K562 (cell line): ENCODE data around the gene SLC8A2. TPM values are rescaled to one million over a fixed set of nuclear protein-coding genes. Genes with fewer than 3 reads are reported as not detected.

Experiments
- ATAC-seq: fragments of 200-7000 bp; cut with Tn5 transposase; 3 replicates; pipeline ENCODE4 v1.9.1; 2020; ENCODE audit warnings: moderate library complexity
- BruUV-seq: library from RNA; stranded (reverse); fragments of 400-500 nt; replicated peaks from 2 replicates; lab custom pipeline; 2021; lab: Mats Ljungman, UMichigan
- CTCF ChIA-PET: fragments of 300-600 bp; formaldehyde crosslinking; extraction: SDS; loops from one replicate; lab custom pipeline; 2021; ENCODE audit warnings: low intra/inter-chr PET ratio; lab: Yijun Ruan, JAX
- POLR2A ChIA-PET: fragments of 300-600, 350-650 bp; sonication (Branson Sonifier 250); formaldehyde crosslinking; extraction: SDS; loops from one replicate; lab custom pipeline; 2021; ENCODE audit warnings: antibody characterized with exemption, inconsistent platforms; lab: Yijun Ruan, JAX
- DNase-seq, 4 experiments: peaks; one replicate each; pipeline versions ENCODE4 v3.0.0 to v3.0.0-alpha.2; 2011 to 2018; ENCODE audit warnings: low spot score in 3 of 4, mixed read lengths in 3 of 4; ENCODE audit errors: extremely low read depth in 1 of 4
- FAIRE-seq: peaks from 2 replicates; lab custom pipeline; 2011; peaks lifted over from hg19 to GRCh38; lab: Jason Lieb, UNC
- H2AFZ ChIP-seq: 2 replicates; pipeline ENCODE4 v1.6.0; 2011; ENCODE audit warnings: low read depth, low read length, control low read depth, inconsistent platforms
- H3K27ac ChIP-seq: fragments of 200-600 bp; 3 replicates; pipeline ENCODE4 v1.8.0; 2011; ENCODE audit warnings: low read depth, mild to moderate bottlenecking, control low read depth, inconsistent platforms, low read length, moderate library complexity, mixed read lengths; ENCODE audit errors: extremely low read depth
- H3K27me3 ChIP-seq, 2 experiments: fragments of 300-600 bp in 1 of 2; 2 replicates in 1 of 2; 3 replicates in 1 of 2; pipeline versions ENCODE4 v1.6.0 to v1.8.0; 2011; ENCODE audit warnings: inconsistent platforms in 2 of 2, low read length in 2 of 2, mild to moderate bottlenecking in 1 of 2, mixed read lengths in 1 of 2, moderate library complexity in 1 of 2; ENCODE audit not compliant: control insufficient read depth in 2 of 2, insufficient read depth in 2 of 2
- H3K36me3 ChIP-seq: fragments of 300-600 bp; 3 replicates; pipeline ENCODE4 v1.8.0; 2011; ENCODE audit warnings: mild to moderate bottlenecking, low read length, inconsistent platforms; ENCODE audit not compliant: control insufficient read depth, insufficient read depth
- H3K4me1 ChIP-seq, 2 experiments: fragments of 200-600 bp in 1 of 2; replicated peaks in 1 of 2; 2 replicates in 1 of 2; 3 replicates in 1 of 2; pipeline versions ENCODE4 v1.5.1 to v1.8.0; 2011; ENCODE audit warnings: inconsistent platforms in 2 of 2, low read length in 2 of 2, mild to moderate bottlenecking in 1 of 2, mixed read lengths in 1 of 2, moderate library complexity in 1 of 2; ENCODE audit not compliant: control insufficient read depth in 2 of 2, insufficient read depth in 2 of 2
- H3K4me2 ChIP-seq: 2 replicates; pipeline ENCODE4 v1.6.1; 2011; ENCODE audit warnings: low read length, control low read depth, inconsistent platforms, mixed read lengths; ENCODE audit not compliant: insufficient read depth
- H3K4me3 ChIP-seq: fragments of 200-600 bp; sonication (generic), shearing (Covaris generic); 2 replicates; pipeline ENCODE4 v1.5.1; 2016; ENCODE audit warnings: control low read depth, inconsistent platforms
- H3K79me2 ChIP-seq: fragments of 200-600 bp; 3 replicates; pipeline ENCODE4 v1.8.0; 2011; ENCODE audit warnings: low read length, inconsistent platforms; ENCODE audit not compliant: control insufficient read depth, insufficient read depth
- H3K9ac ChIP-seq, 2 experiments: 2 replicates each; pipeline versions ENCODE4 v1.6.0 to v1.6.1; 2011; ENCODE audit warnings: low read depth in 2 of 2, low read length in 2 of 2, control low read depth in 1 of 2, inconsistent platforms in 1 of 2, mild to moderate bottlenecking in 1 of 2, mixed read lengths in 1 of 2; ENCODE audit not compliant: insufficient read depth in 1 of 2
- H3K9me1 ChIP-seq: one replicate; pipeline ENCODE4 v1.6.0; 2011; ENCODE audit warnings: inconsistent platforms, mild to moderate bottlenecking, low read length, moderate library complexity; ENCODE audit not compliant: control insufficient read depth, insufficient read depth
- H3K9me3 ChIP-seq: replicated peaks from 2 replicates; pipeline ENCODE4 v1.5.1; 2011; ENCODE audit warnings: low read depth, low read length, inconsistent platforms; ENCODE audit not compliant: control insufficient read depth, insufficient read depth
- H4K20me1 ChIP-seq: replicated peaks from 2 replicates; pipeline ENCODE4 v1.6.1; 2011; ENCODE audit warnings: low read length, inconsistent platforms, mixed read lengths; ENCODE audit not compliant: control insufficient read depth, insufficient read depth
- BHLHE40 ChIP-seq: IDR thresholded peaks from 2 replicates; pipeline ENCODE4 v1.6.1; 2011; ENCODE audit warnings: low read length, improper control_type of control experiment
- DPF2 ChIP-seq: fragments of 450-650 bp; IDR thresholded peaks from 2 replicates; pipeline ENCODE4 v1.6.1; 2016
- LCOR ChIP-seq: sonication (generic); formaldehyde crosslinking; IDR thresholded peaks from 2 replicates; pipeline ENCODE4 v1.8.0; 2022; ENCODE audit warnings: mild to moderate bottlenecking, missing genetic modification reagents
- MAZ ChIP-seq, 2 experiments: fragments of 450-650 bp in 1 of 2; sonication (generic) in 1 of 2; formaldehyde crosslinking; IDR thresholded peaks in 1 of 2; conservative IDR thresholded peaks in 1 of 2; 2 replicates each; pipeline versions ENCODE4 v1.4.0 to v1.5.0; 2020; ENCODE audit warnings: mild to moderate bottlenecking in 1 of 2, missing genetic modification reagents in 1 of 2
- RAD21 ChIP-seq, 2 experiments: fragments of 250-450 bp in 1 of 2; fragments of 450-650 bp in 1 of 2; sonication (Bioruptor Pico) in 1 of 2; formaldehyde crosslinking in 1 of 2; IDR thresholded peaks in 1 of 2; conservative IDR thresholded peaks in 1 of 2; 2 replicates each; pipeline versions ENCODE4 v1.4.0 to v1.8.0; 2020 to 2022; ENCODE audit warnings: mild to moderate bottlenecking in 2 of 2, moderate library complexity in 1 of 2
- RERE ChIP-seq: sonication (generic); formaldehyde crosslinking; IDR thresholded peaks from 2 replicates; pipeline ENCODE4 v1.8.0; 2023; ENCODE audit warnings: missing genetic modification reagents, mild to moderate bottlenecking, borderline replicate concordance
- WGBS: fragments of 100-300 bp; shearing (Covaris generic); methylation state at CpG from one replicate; pipeline ENCODE4 v1.1.6; 2016; ENCODE audit warnings: low coverage, mixed read lengths; ENCODE audit not compliant: insufficient coverage; ENCODE audit errors: missing lambda C conversion rate; 5-methylcytosine and 5-hydroxymethylcytosine counted together
- in situ Hi-C: fragments of 300-500 bp; cut with MboI; formaldehyde crosslinking; loops from 4 replicates; pipeline ENCODE4 v1.15.0; 2018; ENCODE audit warnings: inconsistent platforms, mixed read lengths
- intact Hi-C: fragments of 100-400 bp; cut with micrococcal nuclease; formaldehyde crosslinking; loops from 2 replicates; pipeline ENCODE4 v1.14.2; 2022
- polyA plus RNA-seq, 8 experiments: library from polyadenylated mRNA; depleted of rRNA in 4 of 8; stranded (reverse) in 5 of 8; unstranded in 3 of 8; fragments of >200 nt; fragmentation: Nextera tagmentation in 2 of 8; fragmentation: Illumina TruSeq in 1 of 8; extraction: Ambion mirVana in 2 of 8; extraction: Trizol in 1 of 8; gene quantifications; 2 replicates each; pipeline versions ENCODE4 v1.2.1 to v1.2.3, GENCODE V29; 2011 to 2014; ENCODE audit warnings: inconsistent platforms in 1 of 8, missing spikeins in 1 of 8
- total RNA-seq, 7 experiments: library from RNA; depleted of rRNA in 6 of 7; stranded (reverse); fragments of >200 nt in 6 of 7; fragmentation: Illumina TruSeq in 2 of 7; extraction: Trizol in 2 of 7; gene quantifications; 2 replicates each; pipeline versions ENCODE4 v1.2.1 to v1.2.3, GENCODE V29; 2011 to 2021; ENCODE audit warnings: low replicate concordance in 1 of 7

The SLC8A2 gene
- total and polyA plus RNA-seq, 9 of the 15 experiments (the other 6 are each of a cell fraction or from before 2014, with no cell fraction given) = 0.07 to 0.66 (median 0.24) TPM; not detected in 3

- Histone ChIP-seq H3K79me2 (no peaks in the 10 kb centered on the region), H2AFZ (no peak overlapping the region), H3K4me3 (no peak overlapping the region), H3K27me3 (peaks cover 3 to 6% of the 10 kb centered on the region in 2 experiments; a peak in 1 of 5 replicates), H3K9ac (no peak overlapping the region), H3K36me3 (no peaks in the 10 kb centered on the region), H3K27ac (no peak overlapping the region), H4K20me1 (peaks cover 19% of the 10 kb centered on the region; the same call in 1 of the 2 replicates), H3K9me1 (peaks cover 3% of the 10 kb centered on the region), H3K9me3 (no peaks in the 10 kb centered on the region), H3K4me1 (peaks cover 0 to 4% of the 10 kb centered on the region in 2 experiments; a peak in 2 of 5 replicates), H3K4me2 (no peak overlapping the region)
- intact Hi-C loops (loop anchor here (1.0 to 5.0 kb wide), 3 partner anchors 45 to 261 kb away; partner anchors contain the start of genes KPTN and NAPA), in situ Hi-C loops (loop anchor here (5.0 kb wide), 1 partner anchor 260 kb away; no protein-coding TSS in a partner anchor)
- WGBS = 12% methylated on average over 15 of the region's 17 CpGs
- ATAC-seq = peak; percentile 97
- peak; percentile 87 for FAIRE-seq
- POLR2A ChIA-PET = interaction anchor here (0.5 to 2.0 kb wide), 5 partner anchors 9 to 270 kb away, joined by 3 to 6 read pairs (median 5); no protein-coding TSS in a partner anchor
- CTCF ChIA-PET = interaction anchor here (0.7 to 4.6 kb wide), 9 partner anchors 46 to 753 kb away, joined by 3 to 79 read pairs (median 3); no protein-coding TSS in a partner anchor
- no TSS peak for BruUV-seq
- peak; percentile 79 to 85 (median 80) for DNase-seq
- TF ChIP-seq DPF2 = no peak
- TF ChIP-seq MAZ (CRISPR knock-in tag; conservative IDR thresholded peaks at IDR 0.05 in 1 of 2, IDR thresholded peaks at IDR 0.05 in 1 of 2) = peak in 1 of 2 experiments; percentile 62; a peak in 2 of 4 replicates
- no peak for TF ChIP-seq LCOR (CRISPR knock-in tag)
- TF ChIP-seq RERE (CRISPR knock-in tag) = no peak
- 0 out of 2 replicates have a peak, but pooled peaks have one; percentile 12 for TF ChIP-seq BHLHE40
- TF ChIP-seq RAD21 (CRISPR knock-in tag; conservative IDR thresholded peaks at IDR 0.05 in 1 of 2, IDR thresholded peaks at IDR 0.05 in 1 of 2) = peak; percentile 93 to 98
These were observed 34.8 kb downstream of the SLC8A2 start for GRCh38 chr19:47436712-47437401.
